ELR (cell line): ENCODE data around the gene ENOPH1.
A peak's percentile ranks its signal among the peaks of the same experiment; 100 is the strongest.
"Not testable (repeated sequence)": the region's sequence is repeated elsewhere in the genome, so short reads cannot be mapped to it uniquely, and the experiment has no call there.

Experiments used
- DNase-seq: peaks from one replicate; pipeline ENCODE4 v3.0.0-alpha.2; 2015; ENCODE audit warnings: low read depth

ENOPH1 gene

GRCh38 chr4:82473621-82474164 is 43.3 kb downstream of the ENOPH1 start:
- no peak for DNase-seq

- DNase-seq, result not testable (repeated sequence)
These were observed 45.5 kb downstream of the ENOPH1 start for GRCh38 chr4:82475931-82476330.

- DNase-seq, result not testable (repeated sequence)
These were observed 47.1 kb downstream of the ENOPH1 start for GRCh38 chr4:82477469-82477868.

GRCh38 chr4:82479562-82479961 is 49.2 kb downstream of the ENOPH1 start:
- no peak for DNase-seq

GRCh38 chr4:82480771-82481505 is 50.5 kb downstream of the ENOPH1 start:
- DNase-seq, result no peak

- DNase-seq, result no peak
These were observed 51.1 kb downstream of the ENOPH1 start for GRCh38 chr4:82481506-82481840.

GRCh38 chr4:82482387-82482786 is 52.0 kb downstream of the ENOPH1 start:
- DNase-seq, result no peak

GRCh38 chr4:82484996-82485783 is 54.8 kb downstream of the ENOPH1 start:
- DNase-seq, result no peak

GRCh38 chr4:82489076-82489475 is 58.7 kb downstream of the ENOPH1 start:
- no peak for DNase-seq

GRCh38 chr4:82489987-82490386 is 59.6 kb downstream of the ENOPH1 start:
- no peak for DNase-seq

- no peak for DNase-seq
These were observed 61.0 kb downstream of the ENOPH1 start for GRCh38 chr4:82491251-82491960.

- DNase-seq, result peak; percentile 52
These were observed 63.5 kb downstream of the ENOPH1 start for GRCh38 chr4:82493721-82494425.

GRCh38 chr4:82495666-82496065 is 65.3 kb downstream of the ENOPH1 start:
- no peak for DNase-seq

GRCh38 chr4:82496349-82496748 is 66.0 kb downstream of the ENOPH1 start:
- DNase-seq, result no peak

- peak; percentile 58 for DNase-seq
These were observed 69.5 kb downstream of the ENOPH1 start for GRCh38 chr4:82499738-82500434.

- peak; percentile 44 for DNase-seq
These were observed 70.2 kb downstream of the ENOPH1 start for GRCh38 chr4:82500435-82501153.

- no peak for DNase-seq
These were observed 70.7 kb downstream of the ENOPH1 start for GRCh38 chr4:82501154-82501442.

- DNase-seq, result no peak
These were observed 77.6 kb downstream of the ENOPH1 start for GRCh38 chr4:82508011-82508410.

GRCh38 chr4:82508806-82509428 is 78.5 kb downstream of the ENOPH1 start:
- DNase-seq, result peak; percentile 13

- no peak for DNase-seq
These were observed 79.8 kb downstream of the ENOPH1 start for GRCh38 chr4:82510216-82510615.
